Adrenal gland (tissue), 12 donors: Measurements from ENCODE around the gene BPIFB1. TPM values are rescaled to one million over a fixed set of nuclear protein-coding genes. Genes with fewer than 3 reads are reported as not detected.
A peak's percentile ranks its signal among the peaks of the same experiment; 100 is the strongest.

Experiments
- DNase-seq, 7 donors: peaks; one replicate each; pipeline ENCODE4 v3.0.0-alpha.2; 2019 to 2020
- H3K27ac ChIP-seq, 5 donors: fragments of 200-600 bp; sonication (generic) in 4 of 5; 1 replicate in 3 of 5; 2 replicates in 2 of 5; pipeline versions ENCODE4 v1.5.1 to v1.8.0; 2016 to 2020; ENCODE audit warnings: mild to moderate bottlenecking in 1 of 5
- H3K27me3 ChIP-seq: fragments of 200-600 bp; 2 replicates; pipeline ENCODE4 v1.8.0; 2021
- H3K36me3 ChIP-seq, 2 donors: fragments of 200-600 bp; replicated peaks in 1 of 2; 1 replicate in 1 of 2; 2 replicates in 1 of 2; pipeline versions ENCODE4 v1.5.1 to v1.8.0; 2018 to 2022
- H3K4me1 ChIP-seq, 2 donors: fragments of 200-600 bp; replicated peaks in 1 of 2; 1 replicate in 1 of 2; 2 replicates in 1 of 2; pipeline versions ENCODE4 v1.5.1 to v1.8.0; 2018 to 2021
- H3K4me3 ChIP-seq, 4 donors: fragments of 200-600 bp; sonication (generic) in 3 of 4; one replicate each; pipeline ENCODE4 v1.5.1; 2016 to 2018
- H3K9me3 ChIP-seq, 3 donors: fragments of 200-600 bp; sonication (generic) in 1 of 3; replicated peaks in 1 of 3; 1 replicate in 2 of 3; 2 replicates in 1 of 3; pipeline versions ENCODE4 v1.5.1 to v1.8.0; 2016 to 2021
- CTCF ChIP-seq, 6 experiments: fragments of 450-650 bp in 4 of 6; fragments of 200-600 bp in 2 of 6; sonication (generic) in 1 of 6; IDR thresholded peaks; 1 replicate in 5 of 6; 2 replicates in 1 of 6; pipeline versions ENCODE4 v1.5.1 to v1.8.0; 2016 to 2021; ENCODE audit warnings: antibody characterized with exemption in 6 of 6, mild to moderate bottlenecking in 2 of 6, moderate library complexity in 1 of 6
- POLR2A ChIP-seq, 2 donors: fragments of 450-650 bp; IDR thresholded peaks; one replicate each; pipeline ENCODE4 v1.6.1; 2017; ENCODE audit warnings: antibody characterized with exemption in 2 of 2, mild to moderate bottlenecking in 2 of 2, moderate library complexity in 1 of 2
- WGBS, 4 donors: extraction: QIAGEN DNeasy Blood & Tissue Kit in 2 of 4; methylation state at CpG; one replicate each; pipeline versions ENCODE4 v1.1.5 to v1.1.7; 2013 to 2017; 5-methylcytosine and 5-hydroxymethylcytosine counted together
- intact Hi-C, 2 donors: fragments of 100-400 bp; cut with DNase I; formaldehyde crosslinking; loops; one replicate each; pipeline versions ENCODE4 v1.14.1 to v1.15.0; 2022 to 2023
- polyA plus RNA-seq, 3 donors: library from polyadenylated mRNA; stranded (reverse); fragments of 200-250 nt in 2 of 3; fragments of 350-450 nt in 1 of 3; fragmentation: Illumina TruSeq in 1 of 3; extraction: RNeasy Lipid Tissue Mini Kit (QIAGEN cat#74804) in 1 of 3; gene quantifications; one replicate each; pipeline ENCODE4 v1.2.3, GENCODE V29; 2013 to 2014
- total RNA-seq, 9 donors: library from RNA; depleted of rRNA in 4 of 9; stranded (reverse); fragments of >200 nt in 4 of 9; fragments of 120-200 nt in 1 of 9; fragmentation: NEBNext Ultra II Directional in 1 of 9; extraction: Animal tissue kit (Norgen Biotek cat#: 25700) in 1 of 9; gene quantifications; one replicate each; pipeline versions ENCODE4 v1.1.0 to v1.2.4, GENCODE V29; 2013 to 2023
- donor health status: healthy with polysubstance abuse.
- donor health status: Bipolar disorder and iron deficiency.
- donor health status: DM: yes; HTN: yes; CAD: no.
- donor health status: DM: no; HTN: no; CAD: no.
- donor health status: DM: no; HTN: no; CAD: no.
- donor health status: DM: yes; HTN: yes; CAD: no.

Gene BPIFB1
- total and polyA plus RNA-seq, 12 donors: 0.07 to 0.25 (median 0.23) TPM; not detected in 9

DNA sequence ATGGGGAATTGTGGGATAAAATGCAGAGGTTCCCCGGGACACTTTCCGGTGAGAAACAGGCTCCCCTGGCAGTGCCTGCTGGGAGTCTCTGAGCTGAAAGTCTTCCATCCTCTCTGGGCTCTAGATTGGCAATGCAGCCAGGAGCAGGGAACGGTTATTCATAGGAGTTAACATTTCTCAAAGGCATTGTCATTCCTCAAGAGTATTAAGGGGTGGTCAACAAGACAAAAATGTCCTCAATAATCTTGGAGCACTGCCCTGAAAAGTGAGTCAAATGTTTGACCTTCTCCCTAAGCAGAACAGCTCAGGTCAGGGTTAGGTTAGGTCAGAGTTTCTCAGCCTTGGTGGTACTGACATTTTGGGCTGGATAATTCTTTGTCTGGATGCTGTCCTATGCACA lies 13.2 kb downstream of the BPIFB1 start:
- Histone ChIP-seq H3K36me3 (no peaks in the 10 kb centered on the region), H3K9me3 (no peaks in the 10 kb centered on the region), H3K4me3 (no peak overlapping the region), H3K27me3 (no peaks in the 10 kb centered on the region), H3K4me1 (peaks cover 4 to 8% of the 10 kb centered on the region in 2 donors), H3K27ac (no peak overlapping the region)
- intact Hi-C loops: no loop called here
- TF ChIP-seq CTCF (IDR thresholded peaks at IDR 0.05): no peak
- no peak for TF ChIP-seq POLR2A (IDR thresholded peaks at IDR 0.05)
- WGBS, 4 donors: 51 to 64% (median 59%) methylated on average over 3 of the region's 3 CpGs
- DNase-seq: peak in 2 of 7 donors; percentile 11 to 29

GRCh38 chr20:33298391-33298790 lies 15.4 kb downstream of the BPIFB1 start:
- H3K4me1 ChIP-seq: peaks cover 4 to 8% of the 10 kb centered on the region in 2 donors
- TF ChIP-seq CTCF (IDR thresholded peaks at IDR 0.05): no peak
- TF ChIP-seq POLR2A (IDR thresholded peaks at IDR 0.05): no peak
- no peak for DNase-seq
- H3K36me3 ChIP-seq: no peaks in the 10 kb centered on the region
- intact Hi-C loops: loop anchor here in 1 of 2 donors (2.0 kb wide), 1 partner anchor 396 kb away; no protein-coding TSS in a partner anchor
- H3K9me3 ChIP-seq: no peaks in the 10 kb centered on the region
- no peak overlapping the region for H3K4me3 ChIP-seq
- no peak overlapping the region for H3K27ac ChIP-seq
- 80 to 88% (median 86%) methylated on average over 6 to 11 of the region's 11 CpGs for WGBS, 4 donors
- H3K27me3 ChIP-seq: no peaks in the 10 kb centered on the region

- intact Hi-C loops: loop anchor here in 1 of 2 donors (2.0 kb wide), 1 partner anchor 396 kb away; no protein-coding TSS in a partner anchor
- Histone ChIP-seq H3K4me1 (peaks cover 4 to 8% of the 10 kb centered on the region in 2 donors), H3K9me3 (no peaks in the 10 kb centered on the region), H3K27ac (no peak overlapping the region), H3K4me3 (no peak overlapping the region), H3K27me3 (no peaks in the 10 kb centered on the region), H3K36me3 (no peaks in the 10 kb centered on the region)
- DNase-seq: peak; percentile 55 to 72 (median 64)
- peak; percentile 78 to 94 (median 84) for TF ChIP-seq CTCF (IDR thresholded peaks at IDR 0.05)
- no peak for TF ChIP-seq POLR2A (IDR thresholded peaks at IDR 0.05)
- WGBS, 4 donors: 18 to 47% (median 24%) methylated on average over 8 to 24 of the region's 24 CpGs
Measured at GRCh38 chr20:33299111-33299603, 16.1 kb downstream of the BPIFB1 start.

GRCh38 chr20:33301192-33301930 lies 18.3 kb downstream of the BPIFB1 start:
- 79 to 90% (median 83%) methylated on average over 11 of the region's 11 CpGs for WGBS, 4 donors
- intact Hi-C loops: loop anchor here (5.0 to 10.0 kb wide), 4 partner anchors 39 to 517 kb away; no protein-coding TSS in a partner anchor

More at GRCh38 chr20:33301192-33301930, 18.3 kb downstream of the BPIFB1 start:
- Histone ChIP-seq H3K27ac (no peak overlapping the region), H3K9me3 (no peaks in the 10 kb centered on the region), H3K4me1 (peaks cover under 1 to 4% of the 10 kb centered on the region in 2 donors), H3K36me3 (no peaks in the 10 kb centered on the region), H3K4me3 (no peak overlapping the region), H3K27me3 (no peaks in the 10 kb centered on the region)
- no peak for DNase-seq
- TF ChIP-seq POLR2A (IDR thresholded peaks at IDR 0.05): no peak
- TF ChIP-seq CTCF (IDR thresholded peaks at IDR 0.05): no peak
